ENCODE results near the gene CCDC73. TPM values are rescaled to one million over a fixed set of nuclear protein-coding genes. Genes with fewer than 3 reads are reported as not detected.

Gene CCDC73
- total and polyA plus RNA-seq, 7 donors, result not detected

DNA sequence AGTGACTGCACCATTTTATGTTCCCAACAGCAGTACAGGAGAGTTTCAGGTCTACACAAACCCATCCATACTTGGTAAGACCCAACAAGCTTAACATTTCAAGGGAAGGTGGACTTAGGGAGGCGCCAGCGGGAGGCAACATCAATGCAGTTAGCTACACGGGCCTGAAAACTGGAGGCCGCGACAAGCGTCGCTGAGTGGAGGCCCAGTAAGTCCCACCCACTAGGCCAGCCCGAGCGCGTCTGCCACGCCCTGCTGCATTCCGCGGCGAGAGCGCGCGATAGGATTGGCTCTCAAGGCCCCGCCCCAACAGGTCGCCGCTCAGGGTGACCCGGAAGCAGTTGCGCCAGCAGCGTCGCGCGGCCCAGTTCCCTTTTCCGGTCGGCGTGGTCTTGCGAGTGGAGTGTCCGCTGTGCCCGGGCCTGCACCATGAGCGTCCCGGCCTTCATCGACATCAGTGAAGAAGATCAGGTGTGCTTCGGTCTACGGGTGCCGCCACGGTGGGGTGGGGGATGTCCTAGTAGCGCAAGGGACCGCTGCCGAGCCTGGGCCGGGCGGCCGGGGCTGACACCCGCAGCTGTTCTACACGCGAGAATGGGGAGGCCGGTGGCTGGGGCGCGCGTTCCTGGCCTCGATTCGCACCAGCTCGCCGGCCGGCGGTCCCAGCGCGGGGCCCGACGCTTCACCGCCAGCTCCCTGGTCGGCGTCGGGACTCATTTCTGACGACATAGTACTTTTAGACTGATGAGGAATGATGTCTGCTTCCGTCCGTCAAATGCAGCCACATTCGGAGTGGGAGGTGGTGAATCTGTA is 210.8 kb downstream of the CCDC73 start, which contains the start of gene EIF3M:
Gene EIF3M, plus strand, starts transcription at position 373 of the 813 bp plus-strand sequence. Its CDS starts 57 bp downstream, at position 430.
- H3K9me3 ChIP-seq, result no peaks in the 10 kb centered on the region
- H3K27ac ChIP-seq, result peak within 1 kb of the TSS; percentile 83 to 89 (median 85)
- peaks cover 0 to 2% (median under 1%) of the 10 kb centered on the region in 4 donors for H3K36me3 ChIP-seq
- intact Hi-C loops (cut with DNase I), result loop anchor here (10.0 kb wide), 1 partner anchor 481 kb away; no protein-coding TSS in a partner anchor
- 0 to 1% methylated on average over 70 of the region's 70 CpGs for WGBS, 2 donors
- peak within 1 kb of the TSS; percentile 66 to 82 (median 73) for H3K4me3 ChIP-seq
- H3K4me1 ChIP-seq, result peaks cover 0 to 30% (median 23%) of the 10 kb centered on the region in 4 donors
- no peaks in the 10 kb centered on the region for H3K27me3 ChIP-seq
- peak; percentile 98 for DNase-seq
- TF ChIP-seq POLR2A (IDR thresholded peaks at IDR 0.05) (peak; percentile 56 to 65), POLR2AphosphoS5 (IDR thresholded peaks at IDR 0.05) (peak; percentile 82 to 96 (median 89)), EP300 (IDR thresholded peaks at IDR 0.05) (no peak)
- TF ChIP-seq, protein P1, sequence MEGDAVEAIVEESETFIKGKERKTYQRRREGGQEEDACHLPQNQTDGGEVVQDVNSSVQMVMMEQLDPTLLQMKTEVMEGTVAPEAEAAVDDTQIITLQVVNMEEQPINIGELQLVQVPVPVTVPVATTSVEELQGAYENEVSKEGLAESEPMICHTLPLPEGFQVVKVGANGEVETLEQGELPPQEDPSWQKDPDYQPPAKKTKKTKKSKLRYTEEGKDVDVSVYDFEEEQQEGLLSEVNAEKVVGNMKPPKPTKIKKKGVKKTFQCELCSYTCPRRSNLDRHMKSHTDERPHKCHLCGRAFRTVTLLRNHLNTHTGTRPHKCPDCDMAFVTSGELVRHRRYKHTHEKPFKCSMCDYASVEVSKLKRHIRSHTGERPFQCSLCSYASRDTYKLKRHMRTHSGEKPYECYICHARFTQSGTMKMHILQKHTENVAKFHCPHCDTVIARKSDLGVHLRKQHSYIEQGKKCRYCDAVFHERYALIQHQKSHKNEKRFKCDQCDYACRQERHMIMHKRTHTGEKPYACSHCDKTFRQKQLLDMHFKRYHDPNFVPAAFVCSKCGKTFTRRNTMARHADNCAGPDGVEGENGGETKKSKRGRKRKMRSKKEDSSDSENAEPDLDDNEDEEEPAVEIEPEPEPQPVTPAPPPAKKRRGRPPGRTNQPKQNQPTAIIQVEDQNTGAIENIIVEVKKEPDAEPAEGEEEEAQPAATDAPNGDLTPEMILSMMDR (IDR thresholded peaks at IDR 0.05), result no peak

DNA sequence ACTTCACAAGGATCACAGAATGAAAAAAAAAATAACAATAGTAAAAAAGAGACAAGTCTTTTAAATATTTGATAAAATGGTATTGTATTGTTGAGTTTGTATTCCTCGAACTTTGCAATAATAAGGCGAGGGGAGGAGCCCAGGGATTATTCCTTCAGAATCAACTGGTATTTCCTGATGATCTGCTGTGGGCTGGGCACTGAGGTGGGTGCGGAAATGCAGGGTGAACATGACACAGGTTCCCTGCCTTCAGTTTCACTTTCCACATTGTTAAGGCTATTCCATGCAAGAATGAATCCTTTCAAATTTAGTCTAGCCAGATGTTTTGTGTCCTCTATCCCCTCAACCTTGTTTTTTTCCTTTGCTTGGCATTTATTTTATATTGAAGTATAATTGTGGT is 212.9 kb downstream of the CCDC73 start:
- no peak for DNase-seq
- intact Hi-C loops (cut with DNase I), result loop anchor here (10.0 kb wide), 1 partner anchor 483 kb away; no protein-coding TSS in a partner anchor
- WGBS, 2 donors, result 67 to 78% methylated on average over 3 of the region's 3 CpGs

DNA sequence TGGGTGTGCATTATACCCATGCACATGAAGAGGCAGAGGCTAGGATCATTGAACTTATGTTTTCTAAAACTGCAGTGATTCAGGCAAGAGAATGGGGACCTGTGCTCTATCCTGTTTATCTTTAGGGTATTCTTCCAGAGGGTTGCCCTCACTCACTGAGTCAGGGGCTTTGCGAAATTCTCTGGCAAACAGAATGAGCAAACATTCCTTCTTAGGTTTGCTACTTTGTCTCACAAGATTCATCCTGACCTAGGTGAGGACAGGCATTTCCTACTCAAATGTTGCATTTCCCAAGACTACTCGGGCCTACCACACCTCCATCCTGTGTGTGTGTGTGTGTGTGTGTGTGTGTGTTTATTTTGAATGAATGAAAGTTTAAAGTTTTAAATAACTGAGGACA is 213.5 kb downstream of the CCDC73 start:
- Histone ChIP-seq H3K4me1 (peaks cover 0 to 18% (median 14%) of the 10 kb centered on the region in 4 donors), H3K27me3 (no peaks in the 10 kb centered on the region), H3K27ac (no peak overlapping the region), H3K4me3 (no peak overlapping the region), H3K36me3 (no peaks in the 10 kb centered on the region), H3K9me3 (no peaks in the 10 kb centered on the region)
- 78 to 82% methylated on average over 2 of the region's 2 CpGs for WGBS, 2 donors
- TF ChIP-seq, protein P1 (IDR thresholded peaks at IDR 0.05), result no peak
- TF ChIP-seq POLR2AphosphoS5 (IDR thresholded peaks at IDR 0.05), result no peak
- TF ChIP-seq POLR2A (IDR thresholded peaks at IDR 0.05), result no peak
- intact Hi-C loops (cut with DNase I), result loop anchor here (10.0 kb wide), 1 partner anchor 484 kb away; no protein-coding TSS in a partner anchor
- no peak for DNase-seq

More for the DNA sequence above, 212.9 kb downstream of the CCDC73 start:
- Histone ChIP-seq H3K4me1 (peaks cover 0 to 22% (median 18%) of the 10 kb centered on the region in 4 donors), H3K4me3 (no peak overlapping the region), H3K27ac (no peak overlapping the region), H3K36me3 (no peaks in the 10 kb centered on the region), H3K9me3 (no peaks in the 10 kb centered on the region), H3K27me3 (no peaks in the 10 kb centered on the region)
- TF ChIP-seq, protein P1 (IDR thresholded peaks at IDR 0.05), result no peak
- TF ChIP-seq EP300 (IDR thresholded peaks at IDR 0.05) (no peak), POLR2A (IDR thresholded peaks at IDR 0.05) (no peak), POLR2AphosphoS5 (IDR thresholded peaks at IDR 0.05) (no peak)

DNA sequence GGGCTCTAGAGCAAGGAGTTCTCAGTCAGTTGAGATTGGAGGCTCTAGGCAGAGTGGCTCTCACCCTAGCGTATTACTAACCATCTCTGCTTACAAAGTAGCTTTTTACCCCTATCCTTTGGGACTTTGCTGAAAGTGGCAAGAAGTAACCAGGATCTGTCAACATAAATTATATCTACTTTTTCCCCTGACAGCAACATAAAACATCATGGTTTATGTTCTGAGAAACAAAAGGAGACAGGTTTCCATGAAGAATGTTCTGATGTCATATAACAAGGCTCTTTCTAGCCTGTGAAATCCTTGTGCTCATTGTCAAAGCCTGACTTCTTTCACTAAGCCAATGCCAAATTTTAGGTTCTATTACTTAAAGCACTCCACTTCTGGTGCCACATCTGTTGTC is 218.0 kb downstream of the CCDC73 start:
- intact Hi-C loops (cut with DNase I), result no loop called here
- Histone ChIP-seq H3K36me3 (no peaks in the 10 kb centered on the region), H3K27me3 (peaks cover 0 to 4% (median 0%) of the 10 kb centered on the region in 3 donors), H3K4me3 (no peak overlapping the region), H3K4me1 (no peaks in the 10 kb centered on the region), H3K27ac (no peak overlapping the region), H3K9me3 (no peaks in the 10 kb centered on the region)
- WGBS, 2 donors, result 97 to 98% methylated on average over 1 of the region's 1 CpG
- no peak for DNase-seq
- TF ChIP-seq EP300 (IDR thresholded peaks at IDR 0.05) (no peak), POLR2AphosphoS5 (IDR thresholded peaks at IDR 0.05) (no peak), POLR2A (IDR thresholded peaks at IDR 0.05) (no peak)
- TF ChIP-seq, protein P1 (IDR thresholded peaks at IDR 0.05), result no peak
